Keratinocyte (primary cell): ENCODE measurements around the gene GCNT4. TPM values are rescaled to one million over a fixed set of nuclear protein-coding genes. Genes with fewer than 3 reads are reported as not detected.
"Not testable (repeated sequence)": the region's sequence is repeated elsewhere in the genome, so short reads cannot be mapped to it uniquely, and the experiment has no call there.

ENCODE experiments used
- DNase-seq: peaks from one replicate; pipeline ENCODE4 v3.0.0-alpha.2; 2011; ENCODE audit warnings: low read depth, missing footprints, low spot score
- FAIRE-seq: peaks from 2 replicates; lab custom pipeline; 2011; peaks lifted over from hg19 to GRCh38; lab: Jason Lieb, UNC
- H2AFZ ChIP-seq: 2 replicates; pipeline ENCODE4 v1.6.0; 2012; ENCODE audit warnings: low read length, control low read depth, inconsistent platforms; ENCODE audit not compliant: control insufficient read depth
- H3K27ac ChIP-seq: 2 replicates; pipeline ENCODE4 v1.5.1; 2011; ENCODE audit warnings: low read length; ENCODE audit not compliant: control insufficient read depth, insufficient read depth
- H3K27me3 ChIP-seq: 3 replicates; pipeline ENCODE4 v1.6.0; 2011; ENCODE audit warnings: low read length; ENCODE audit not compliant: control insufficient read depth, insufficient read depth; ENCODE audit errors: extremely low read depth
- H3K36me3 ChIP-seq, 2 experiments: 2 replicates in 1 of 2; 3 replicates in 1 of 2; pipeline ENCODE4 v1.5.1; 2011; ENCODE audit warnings: low read length in 2 of 2, mild to moderate bottlenecking in 1 of 2; ENCODE audit not compliant: control insufficient read depth in 2 of 2, insufficient read depth in 2 of 2; ENCODE audit errors: extremely low read depth in 1 of 2
- H3K4me1 ChIP-seq: 3 replicates; pipeline ENCODE4 v1.5.1; 2011; ENCODE audit warnings: low read length; ENCODE audit not compliant: control insufficient read depth, insufficient read depth; ENCODE audit errors: extremely low read depth
- H3K4me2 ChIP-seq: 3 replicates; pipeline ENCODE4 v1.6.0; 2011; ENCODE audit warnings: low read depth, low read length; ENCODE audit not compliant: control insufficient read depth, insufficient read depth; ENCODE audit errors: extremely low read depth
- H3K4me3 ChIP-seq, 3 experiments: fragments of 200-600 bp in 1 of 3; sonication (generic) in 1 of 3; 2 replicates in 2 of 3; 3 replicates in 1 of 3; pipeline ENCODE4 v1.5.1; 2011 to 2016; ENCODE audit warnings: low read length in 3 of 3, mild to moderate bottlenecking in 3 of 3, control low read depth in 2 of 3, inconsistent platforms in 1 of 3, low read depth in 1 of 3, mixed read lengths in 1 of 3, mixed run types in 1 of 3, moderate library complexity in 1 of 3; ENCODE audit not compliant: control insufficient read depth in 2 of 3, insufficient read depth in 2 of 3; ENCODE audit errors: extremely low read depth in 1 of 3
- H3K79me2 ChIP-seq: 2 replicates; pipeline ENCODE4 v1.6.0; 2012; ENCODE audit warnings: low read length; ENCODE audit not compliant: control insufficient read depth, insufficient read depth
- H3K9ac ChIP-seq: 3 replicates; pipeline ENCODE4 v1.6.0; 2011; ENCODE audit warnings: low read length; ENCODE audit not compliant: control insufficient read depth, insufficient read depth; ENCODE audit errors: extremely low read depth
- H3K9me1 ChIP-seq: 3 replicates; pipeline ENCODE4 v1.6.0; 2011; ENCODE audit warnings: low read length; ENCODE audit not compliant: control insufficient read depth, insufficient read depth; ENCODE audit errors: extremely low read depth
- H3K9me3 ChIP-seq: 2 replicates; pipeline ENCODE4 v1.5.1; 2012; ENCODE audit warnings: low read depth, low read length; ENCODE audit not compliant: control insufficient read depth
- H4K20me1 ChIP-seq: 3 replicates; pipeline ENCODE4 v1.6.0; 2011; ENCODE audit warnings: low read length; ENCODE audit not compliant: control insufficient read depth, insufficient read depth; ENCODE audit errors: extremely low read depth
- CTCF ChIP-seq, 3 experiments: IDR thresholded peaks in 1 of 3; conservative IDR thresholded peaks in 1 of 3; optimal IDR thresholded peaks in 1 of 3; 2 replicates in 2 of 3; 3 replicates in 1 of 3; pipeline versions ENCODE3 to v1.5.1; 2011; ENCODE audit warnings: low read length in 3 of 3, mild to moderate bottlenecking in 3 of 3, moderate library complexity in 2 of 3, control low read depth in 1 of 3, inconsistent platforms in 1 of 3; ENCODE audit not compliant: insufficient read depth in 2 of 3; ENCODE audit errors: extremely low read depth in 1 of 3
- EZH2 ChIP-seq: IDR thresholded peaks from one replicate; pipeline ENCODE4 v1.6.1; 2012; ENCODE audit warnings: inconsistent platforms, mild to moderate bottlenecking, low read length, moderate library complexity
- dilution Hi-C: fragments of 300-500 bp; cut with MboI; formaldehyde crosslinking; loops from one replicate; pipeline ENCODE4 v1.7.0; 2020; ENCODE audit warnings: low sequenced_read_pairs; ENCODE audit not compliant: extremely low pct_ligation_motif_present
- polyA plus RNA-seq, 5 experiments: library from polyadenylated mRNA; depleted of rRNA in 3 of 5; stranded (reverse) in 3 of 5; stranded (forward) in 1 of 5; unstranded in 1 of 5; fragments of >200 nt; gene quantifications; 1 replicate in 1 of 5; 2 replicates in 3 of 5; 3 replicates in 1 of 5; pipeline versions ENCODE4 v1.2.1 to v1.2.3, GENCODE V29; 2011 to 2012; ENCODE audit warnings: missing spikeins in 2 of 5, low read depth in 1 of 5, low replicate concordance in 1 of 5

GCNT4 gene
- polyA plus RNA-seq, 1 donor (not counting 4 experiments of a cell fraction or from before 2014, with no cell fraction given), result 3.2 TPM

- Histone ChIP-seq H3K79me2 (no peaks in the 10 kb centered on the region), H3K4me3 (no peak overlapping the region), H2AFZ (no peak overlapping the region), H4K20me1 (no peaks in the 10 kb centered on the region), H3K27ac (no peak overlapping the region), H3K36me3 (no peaks in the 10 kb centered on the region), H3K9ac (no peak overlapping the region), H3K4me2 (no peak overlapping the region), H3K4me1 (no peaks in the 10 kb centered on the region), H3K9me3 (no peaks in the 10 kb centered on the region), H3K9me1 (no peaks in the 10 kb centered on the region), H3K27me3 (no peaks in the 10 kb centered on the region)
- dilution Hi-C loops, result no loop called here
- no peak for TF ChIP-seq CTCF (optimal IDR thresholded peaks at IDR 0.05 in 1 of 3, IDR thresholded peaks at IDR 0.05 in 1 of 3, conservative IDR thresholded peaks at IDR 0.05 in 1 of 3; ENCODE audit: extremely low read depth in 1 of 3, insufficient read depth in 2 of 3, low read length in 3 of 3)
- TF ChIP-seq EZH2, result no peak
- DNase-seq (no peak), FAIRE-seq (no peak)
Measured at GRCh38 chr5:75081510-75081909, 29.2 kb upstream of the GCNT4 start.

GRCh38 chr5:75079346-75079745 lies 27.0 kb upstream of the GCNT4 start:
- H3K9ac ChIP-seq, H3K4me2 ChIP-seq, H3K9me1 ChIP-seq, H3K4me3 ChIP-seq, H3K4me1 ChIP-seq, H3K36me3 ChIP-seq, DNase-seq, FAIRE-seq, H3K79me2 ChIP-seq, H3K9me3 ChIP-seq, dilution Hi-C loops, H3K27me3 ChIP-seq, H3K27ac ChIP-seq, H4K20me1 ChIP-seq, H2AFZ ChIP-seq: not testable (repeated sequence)

GRCh38 chr5:75078027-75078426 lies 25.7 kb upstream of the GCNT4 start:
- H2AFZ ChIP-seq, result no peak overlapping the region
- H3K9me1 ChIP-seq, result no peaks in the 10 kb centered on the region
- H3K27me3 ChIP-seq, result no peaks in the 10 kb centered on the region
- no peaks in the 10 kb centered on the region for H4K20me1 ChIP-seq
- no peak overlapping the region for H3K9ac ChIP-seq
- dilution Hi-C loops, result no loop called here
- no peaks in the 10 kb centered on the region for H3K4me1 ChIP-seq
- no peak overlapping the region for H3K4me2 ChIP-seq
- H3K36me3 ChIP-seq, result no peaks in the 10 kb centered on the region
- TF ChIP-seq EZH2, result no peak
- no peak for TF ChIP-seq CTCF (optimal IDR thresholded peaks at IDR 0.05 in 1 of 3, IDR thresholded peaks at IDR 0.05 in 1 of 3, conservative IDR thresholded peaks at IDR 0.05 in 1 of 3; ENCODE audit: extremely low read depth in 1 of 3, insufficient read depth in 2 of 3, low read length in 3 of 3)
- FAIRE-seq (no peak), DNase-seq (no peak)
- no peaks in the 10 kb centered on the region for H3K9me3 ChIP-seq
- H3K79me2 ChIP-seq, result no peaks in the 10 kb centered on the region
- H3K4me3 ChIP-seq, result no peak overlapping the region
- no peak overlapping the region for H3K27ac ChIP-seq
